ENCODE results near the gene SLC15A4. TPM values are rescaled to one million over a fixed set of nuclear protein-coding genes. Genes with fewer than 3 reads are reported as not detected.

SLC15A4 gene
- total RNA-seq, 3 donors from 2014 or later = 38.6 to 64.7 (median 41.0) TPM

DNA sequence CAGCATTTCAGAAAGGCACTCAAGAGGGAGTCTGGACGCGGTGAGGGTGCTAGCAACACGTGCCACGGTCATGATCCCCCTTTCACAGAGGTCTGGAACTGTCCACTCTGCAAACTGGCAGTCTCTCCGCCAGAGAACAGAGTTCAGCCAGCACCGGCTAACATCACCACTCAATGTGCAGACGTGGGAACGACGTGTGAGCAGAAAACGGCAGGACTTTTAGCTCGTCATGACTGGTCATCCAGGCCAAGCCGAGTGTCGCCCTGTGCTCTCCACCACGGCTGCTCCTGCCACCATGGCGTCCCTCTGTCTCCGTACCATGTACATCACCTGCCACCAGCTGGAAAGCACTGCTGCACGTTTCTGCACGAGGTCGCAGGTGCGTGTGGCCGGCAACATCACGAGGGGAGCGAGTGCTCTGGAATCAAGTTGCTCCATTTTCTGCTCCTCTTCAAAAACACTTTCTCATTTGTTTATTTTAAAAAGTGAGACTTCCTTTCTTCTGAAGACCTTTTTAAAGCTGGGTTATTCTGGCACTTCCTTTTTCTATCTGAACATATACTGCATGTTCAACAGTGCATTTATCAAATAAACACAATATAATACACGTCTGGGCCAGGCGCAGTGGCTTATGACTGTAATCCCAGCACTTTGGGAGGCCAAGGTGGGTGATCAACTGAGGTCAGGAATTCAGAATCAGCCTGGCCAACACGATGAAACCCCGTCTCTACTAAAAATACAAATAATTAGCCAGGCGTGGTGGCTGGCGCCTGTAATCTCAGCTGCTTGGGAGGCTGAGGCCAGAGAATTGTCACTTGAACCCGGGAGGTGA, 28.0 kb downstream of the SLC15A4 start:
- DNase-seq (ENCODE audit: low spot score in 2 of 2) = no peak
- no peak for TF ChIP-seq POLR2AphosphoS5 (IDR thresholded peaks at IDR 0.05)
- no peak for TF ChIP-seq POLR2A (IDR thresholded peaks at IDR 0.05)
- TF ChIP-seq, protein P1, sequence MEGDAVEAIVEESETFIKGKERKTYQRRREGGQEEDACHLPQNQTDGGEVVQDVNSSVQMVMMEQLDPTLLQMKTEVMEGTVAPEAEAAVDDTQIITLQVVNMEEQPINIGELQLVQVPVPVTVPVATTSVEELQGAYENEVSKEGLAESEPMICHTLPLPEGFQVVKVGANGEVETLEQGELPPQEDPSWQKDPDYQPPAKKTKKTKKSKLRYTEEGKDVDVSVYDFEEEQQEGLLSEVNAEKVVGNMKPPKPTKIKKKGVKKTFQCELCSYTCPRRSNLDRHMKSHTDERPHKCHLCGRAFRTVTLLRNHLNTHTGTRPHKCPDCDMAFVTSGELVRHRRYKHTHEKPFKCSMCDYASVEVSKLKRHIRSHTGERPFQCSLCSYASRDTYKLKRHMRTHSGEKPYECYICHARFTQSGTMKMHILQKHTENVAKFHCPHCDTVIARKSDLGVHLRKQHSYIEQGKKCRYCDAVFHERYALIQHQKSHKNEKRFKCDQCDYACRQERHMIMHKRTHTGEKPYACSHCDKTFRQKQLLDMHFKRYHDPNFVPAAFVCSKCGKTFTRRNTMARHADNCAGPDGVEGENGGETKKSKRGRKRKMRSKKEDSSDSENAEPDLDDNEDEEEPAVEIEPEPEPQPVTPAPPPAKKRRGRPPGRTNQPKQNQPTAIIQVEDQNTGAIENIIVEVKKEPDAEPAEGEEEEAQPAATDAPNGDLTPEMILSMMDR (IDR thresholded peaks at IDR 0.05) = no peak
- Histone ChIP-seq H3K27me3 (no peaks in the 10 kb centered on the region), H3K9me3 (no peaks in the 10 kb centered on the region), H3K27ac (no peak overlapping the region), H3K4me1 (no peaks in the 10 kb centered on the region), H3K36me3 (peaks cover 8% of the 10 kb centered on the region), H3K4me3 (no peak overlapping the region)
- intact Hi-C loops (cut with DNase I; ENCODE audit: low total_unique reads) = no loop called here

DNA sequence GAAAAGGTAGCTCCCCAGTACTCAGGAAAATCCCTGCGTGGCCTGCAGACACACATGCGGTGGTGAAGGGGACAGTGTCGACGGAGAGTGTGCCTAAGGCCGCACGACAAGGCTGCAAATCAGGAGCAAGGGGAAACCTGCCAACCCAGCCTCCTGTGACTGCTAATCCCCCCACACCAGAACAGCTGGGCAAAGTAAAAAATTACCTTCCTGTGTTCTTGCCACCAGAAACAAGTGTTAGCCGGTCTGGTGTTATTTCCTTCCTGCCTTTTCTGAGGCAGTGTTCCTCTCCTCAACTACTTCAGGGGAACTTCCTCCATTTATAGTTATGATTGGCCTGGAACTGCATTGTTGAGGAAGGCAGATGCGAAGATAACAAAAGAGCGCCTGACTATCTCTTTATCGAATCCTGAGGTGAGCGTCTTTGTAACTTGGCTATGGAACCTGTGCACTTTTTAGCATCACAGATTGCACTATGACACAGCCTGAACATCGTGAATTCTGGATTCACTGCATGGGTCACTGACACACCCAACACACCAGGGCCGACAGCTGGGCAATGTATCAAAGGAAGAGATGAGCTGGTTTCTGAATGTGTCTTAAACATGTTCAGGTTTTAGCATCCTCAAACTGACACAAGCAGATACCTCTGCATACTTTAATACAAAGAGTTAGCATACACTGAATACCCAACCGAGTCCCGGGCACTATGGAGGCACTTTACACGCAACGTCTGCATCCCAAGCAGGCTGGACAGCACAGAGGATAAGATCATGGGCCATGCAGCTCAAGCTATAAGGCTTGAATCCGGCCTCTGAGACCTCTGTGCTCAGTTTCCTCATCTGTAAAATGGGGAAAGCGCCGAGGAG, 28.9 kb downstream of the SLC15A4 start:
- Histone ChIP-seq H3K36me3 (peaks cover 8% of the 10 kb centered on the region), H3K27ac (no peak overlapping the region), H3K4me1 (no peaks in the 10 kb centered on the region), H3K9me3 (no peaks in the 10 kb centered on the region), H3K4me3 (no peak overlapping the region), H3K27me3 (no peaks in the 10 kb centered on the region)
- no peak for TF ChIP-seq POLR2A (IDR thresholded peaks at IDR 0.05)
- TF ChIP-seq POLR2AphosphoS5 (IDR thresholded peaks at IDR 0.05) = no peak
- intact Hi-C loops (cut with DNase I; ENCODE audit: low total_unique reads) = no loop called here
- no peak for DNase-seq (ENCODE audit: low spot score in 2 of 2)

DNA sequence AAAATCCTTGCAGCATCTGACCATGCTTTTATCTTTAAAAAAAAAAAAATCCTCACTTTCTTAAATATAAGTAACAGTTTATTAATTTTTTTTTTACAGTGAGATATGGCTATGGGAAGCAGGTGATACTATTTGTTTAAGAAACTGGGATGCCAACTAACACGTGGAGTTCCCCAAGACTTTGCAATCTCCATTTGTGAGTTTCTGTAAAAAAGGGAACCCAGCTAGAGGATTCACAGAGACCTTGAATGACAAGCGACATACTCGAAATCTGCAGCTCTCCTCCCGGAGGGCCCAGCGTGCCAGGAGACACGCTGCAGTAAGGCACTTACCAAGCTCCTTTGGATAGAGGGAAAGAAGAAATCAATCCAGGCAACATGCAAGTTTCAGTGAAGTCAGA, 30.1 kb downstream of the SLC15A4 start:
- H3K9me3 ChIP-seq = no peaks in the 10 kb centered on the region
- H3K27me3 ChIP-seq = no peaks in the 10 kb centered on the region
- no peak for DNase-seq (ENCODE audit: low spot score in 2 of 2)
- intact Hi-C loops (cut with DNase I; ENCODE audit: low total_unique reads) = no loop called here
- no peak overlapping the region for H3K4me3 ChIP-seq
- TF ChIP-seq POLR2AphosphoS5 (IDR thresholded peaks at IDR 0.05) (no peak), POLR2A (IDR thresholded peaks at IDR 0.05) (no peak)
- TF ChIP-seq, protein P1 (IDR thresholded peaks at IDR 0.05) = no peak
- H3K27ac ChIP-seq = no peak overlapping the region
- no peaks in the 10 kb centered on the region for H3K4me1 ChIP-seq
- peaks cover 8% of the 10 kb centered on the region for H3K36me3 ChIP-seq

DNA sequence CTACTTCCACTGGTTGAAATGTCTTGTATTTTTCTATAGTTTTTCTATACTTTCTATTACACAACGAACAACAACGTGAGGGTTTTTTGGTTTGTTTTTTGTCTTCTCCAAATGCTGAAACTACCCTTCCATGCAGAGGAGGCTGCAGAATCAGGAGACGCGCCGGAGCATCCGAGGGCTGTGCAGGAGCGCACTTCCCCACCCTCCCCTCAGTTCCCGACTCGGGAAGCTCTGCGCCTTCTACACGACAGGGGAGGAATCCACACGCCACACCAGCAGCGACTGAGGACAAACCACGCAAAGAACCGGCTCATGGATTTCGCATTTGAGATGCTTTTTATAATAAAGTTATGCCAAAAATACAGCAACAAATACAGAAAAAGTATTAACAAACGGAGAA, 30.9 kb downstream of the SLC15A4 start:
- DNase-seq (ENCODE audit: low spot score in 2 of 2) = no peak
- no peak overlapping the region for H3K27ac ChIP-seq
- H3K9me3 ChIP-seq = no peaks in the 10 kb centered on the region
- no peak overlapping the region for H3K4me3 ChIP-seq
- intact Hi-C loops (cut with DNase I; ENCODE audit: low total_unique reads) = no loop called here
- TF ChIP-seq, protein P1 (IDR thresholded peaks at IDR 0.05) = no peak
- no peaks in the 10 kb centered on the region for H3K27me3 ChIP-seq
- no peaks in the 10 kb centered on the region for H3K4me1 ChIP-seq
- peaks cover 8% of the 10 kb centered on the region for H3K36me3 ChIP-seq

DNA sequence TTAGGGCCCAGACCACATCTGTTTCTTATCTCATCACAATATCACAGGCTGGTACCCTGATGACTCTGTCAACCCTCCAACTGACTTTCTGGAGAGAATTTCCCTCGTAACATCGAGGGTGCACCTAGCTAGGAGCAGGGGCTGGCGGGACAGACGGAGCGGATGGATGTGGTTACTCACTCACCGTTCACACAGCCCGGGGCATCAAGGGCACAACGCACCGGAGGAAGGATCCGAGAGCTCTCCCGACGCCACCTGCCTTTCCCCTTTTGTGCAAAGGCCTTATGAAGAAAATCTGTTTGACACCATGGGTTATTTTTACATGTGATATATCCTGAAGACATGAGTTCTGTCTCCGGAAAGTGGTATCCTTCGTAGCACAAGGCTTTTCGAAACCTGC, 31.4 kb downstream of the SLC15A4 start:
- peaks cover 8% of the 10 kb centered on the region for H3K36me3 ChIP-seq
- TF ChIP-seq POLR2AphosphoS5 (IDR thresholded peaks at IDR 0.05) = no peak
- no peak for TF ChIP-seq POLR2A (IDR thresholded peaks at IDR 0.05)
- TF ChIP-seq, protein P1 (IDR thresholded peaks at IDR 0.05) = no peak
- no peak for DNase-seq (ENCODE audit: low spot score in 2 of 2)

More for the DNA sequence above, 31.4 kb downstream of the SLC15A4 start:
- Histone ChIP-seq H3K4me1 (no peaks in the 10 kb centered on the region), H3K27ac (no peak overlapping the region), H3K4me3 (no peak overlapping the region), H3K9me3 (no peaks in the 10 kb centered on the region), H3K27me3 (no peaks in the 10 kb centered on the region)
- intact Hi-C loops (cut with DNase I; ENCODE audit: low total_unique reads) = no loop called here

Data from breast epithelium (tissue), 4 donors.